ENCODE data around the gene LRG1.

- TF ChIP-seq CTCF (IDR thresholded peaks at IDR 0.05) (no peak), POLR2AphosphoS5 (IDR thresholded peaks at IDR 0.05) (peak; percentile 43), POLR2A (IDR thresholded peaks at IDR 0.05) (no peak)
These were observed 20.1 kb downstream of the LRG1 start for GRCh38 chr19:4519521-4520277.
